ENCODE measurements around the gene ZNF740. TPM values are rescaled to one million over a fixed set of nuclear protein-coding genes. Genes with fewer than 3 reads are reported as not detected.

The ZNF740 gene
- total and polyA plus RNA-seq, 2 of the 8 experiments (the other 6 are each of a cell fraction or from before 2014, with no cell fraction given), result 8.2 to 40.0 TPM

- no peak overlapping the region for H2BK5ac ChIP-seq (ENCODE audit: low read depth, low read length)
- no peak overlapping the region for H3K23ac ChIP-seq (ENCODE audit: insufficient read length)
- H3K79me1 ChIP-seq (ENCODE audit: low read depth, low read length), result no peaks in the 10 kb centered on the region
- FAIRE-seq (no peak), DNase-seq (ENCODE audit: low read depth in 1 of 2, low spot score in 2 of 2) (no peak)
- no peaks in the 10 kb centered on the region for H3K79me2 ChIP-seq (ENCODE audit: control insufficient read depth in 1 of 2, insufficient read depth in 2 of 2, low read length in 2 of 2)
- H4K5ac ChIP-seq (ENCODE audit: insufficient read length, low read depth, low read length), result no peak overlapping the region
- H4K91ac ChIP-seq (replicated peaks; ENCODE audit: insufficient read length, low read length), result no peak overlapping the region
- H4K20me1 ChIP-seq (replicated peaks in 1 of 2; ENCODE audit: control insufficient read depth in 1 of 2, insufficient read depth in 2 of 2, low read length in 2 of 2), result no peaks in the 10 kb centered on the region
- H3K27ac ChIP-seq (ENCODE audit: low read depth, low read length), result no peak overlapping the region
- no peaks in the 10 kb centered on the region for H3K27me3 ChIP-seq (replicated peaks in 1 of 4; ENCODE audit: control insufficient read depth in 3 of 4, extremely low read depth in 1 of 4, insufficient read depth in 3 of 4, low read length in 3 of 4)
- 77% methylated on average over 5 of the region's 5 CpGs; no CpG with 5 or more reads in 1 of the 2 experiments for WGBS, 2 experiments (ENCODE audit: extremely low coverage in 1 of 2, insufficient coverage in 1 of 2, insufficient read length in 1 of 2, insufficient replicate concordance in 2 of 2, low coverage in 1 of 2, low lambda C conversion rate in 2 of 2, missing lambda C conversion rate in 1 of 2)
- H3K56ac ChIP-seq (replicated peaks; ENCODE audit: insufficient read length, low read depth, low read length), result no peak overlapping the region
- no peak overlapping the region for H2AK5ac ChIP-seq (ENCODE audit: low read depth, low read length)
- no peak overlapping the region for H3K4ac ChIP-seq (replicated peaks; ENCODE audit: insufficient read length, low read depth, low read length)
- no peak overlapping the region for H2AFZ ChIP-seq (ENCODE audit: low read length)
- no peak overlapping the region for H3K14ac ChIP-seq (ENCODE audit: insufficient read length)
- no peak overlapping the region for H2BK12ac ChIP-seq (ENCODE audit: low read depth, low read length)
- peaks cover 0 to 4% of the 10 kb centered on the region in 2 experiments; a peak in 2 of 4 replicates for H3K9me3 ChIP-seq (ENCODE audit: insufficient read depth in 2 of 2, low read depth in 1 of 2, low read length in 1 of 2)
- ChIA-PET CTCF (ENCODE audit: partially characterized antibody) (interaction anchor here (0.7 kb wide), 1 partner anchor 48 kb away, joined by 3 read pairs; no protein-coding TSS in a partner anchor), POLR2A (ENCODE audit: partially characterized antibody) (no interaction called here)
- no peak overlapping the region for H3K4me2 ChIP-seq (ENCODE audit: insufficient read depth in 1 of 2, low read depth in 2 of 2, low read length in 2 of 2)
- H4K8ac ChIP-seq (ENCODE audit: extremely low read depth, insufficient read depth, low read length), result no peak overlapping the region
- no peaks in the 10 kb centered on the region for H3K36me3 ChIP-seq (ENCODE audit: control insufficient read depth in 2 of 4, insufficient read depth in 4 of 4, low read length in 3 of 4)
- H3K4me1 ChIP-seq (replicated peaks in 1 of 4; ENCODE audit: control insufficient read depth in 3 of 4, insufficient read depth in 4 of 4, low read length in 3 of 4), result peaks cover 0 to 2% (median 0%) of the 10 kb centered on the region in 4 experiments; a peak in 2 of 7 replicates
- H3K23me2 ChIP-seq (ENCODE audit: low read depth, low read length), result no peaks in the 10 kb centered on the region
- H2BK120ac ChIP-seq (replicated peaks; ENCODE audit: low read depth, low read length), result no peak overlapping the region
- H3K18ac ChIP-seq (ENCODE audit: extremely low read depth, low read length), result no peak overlapping the region
- no peak overlapping the region for H3K9ac ChIP-seq (replicated peaks in 1 of 4; ENCODE audit: extremely low read depth in 1 of 4, low read depth in 3 of 4, low read length in 3 of 4)
- no peak overlapping the region for H3K4me3 ChIP-seq (ENCODE audit: extremely low read depth in 1 of 4, insufficient read depth in 2 of 4, low read depth in 3 of 4, low read length in 4 of 4)
- H2BK20ac ChIP-seq (ENCODE audit: low read length), result no peak overlapping the region
- H2BK15ac ChIP-seq (ENCODE audit: low read length), result no peak overlapping the region
- TF ChIP-seq POLR2A (IDR thresholded peaks at IDR 0.05; ENCODE audit: control extremely low read depth in 1 of 2, low read depth in 2 of 2, low read length in 2 of 2), result no peak
- TF ChIP-seq SIRT6 (IDR thresholded peaks at IDR 0.05; ENCODE audit: low read length), result no peak
- no peak for TF ChIP-seq EGR1 (IDR thresholded peaks at IDR 0.05; ENCODE audit: borderline replicate concordance, low read depth, low read length)
- TF ChIP-seq CHD2 (IDR thresholded peaks at IDR 0.05; ENCODE audit: low read length), result no peak
- no peak for TF ChIP-seq SP1 (IDR thresholded peaks at IDR 0.05; ENCODE audit: low read depth, low read length)
- no peak for TF ChIP-seq ATF3 (IDR thresholded peaks at IDR 0.05; ENCODE audit: insufficient read depth, low read depth, low read length)
Observed at GRCh38 chr12:53147181-53147580, 33.3 kb upstream of the ZNF740 start.
